Measurements from ENCODE around the gene TMEM86A. TPM values are rescaled to one million over a fixed set of nuclear protein-coding genes. Genes with fewer than 3 reads are reported as not detected.

Gene TMEM86A
- total and polyA plus RNA-seq, 2 of the 4 experiments (the other 2 are of a cell fraction) = 0.31 to 0.36 TPM

- Histone ChIP-seq H4K8ac (ENCODE audit: low read depth in 2 of 2, low read length in 2 of 2) (no peak overlapping the region), H3K27ac (ENCODE audit: insufficient read depth, low read length) (no peak overlapping the region), H3K4me2 (ENCODE audit: low read depth, low read length) (no peak overlapping the region), H2AK5ac (ENCODE audit: low read depth, low read length) (no peak overlapping the region), H2BK5ac (ENCODE audit: low read depth, low read length, poor library complexity, severe bottlenecking) (no peak overlapping the region), H2BK20ac (ENCODE audit: low read depth, low read length) (no peak overlapping the region), H3K14ac (replicated peaks; ENCODE audit: low read depth, low read length) (no peak overlapping the region), H4K20me1 (ENCODE audit: insufficient read depth, low read length) (no peaks in the 10 kb centered on the region), H4K91ac (ENCODE audit: insufficient read depth, low read depth, low read length) (no peak overlapping the region), H3K79me1 (ENCODE audit: low read depth in 1 of 2, low read length in 2 of 2) (no peaks in the 10 kb centered on the region), H3K4me1 (ENCODE audit: control insufficient read depth, insufficient read depth, low read length) (no peaks in the 10 kb centered on the region), H2BK15ac (ENCODE audit: low read depth, low read length) (no peak overlapping the region), H3K9me3 (ENCODE audit: control insufficient read depth, insufficient read depth, low read length) (no peaks in the 10 kb centered on the region), H2AFZ (replicated peaks; ENCODE audit: low read length, poor library complexity) (no peak overlapping the region), H3K27me3 (ENCODE audit: control insufficient read depth, insufficient read depth, low read length) (peaks cover 2% of the 10 kb centered on the region; the same call in 1 of the 2 replicates), H3K4ac (ENCODE audit: low read depth, low read length) (no peak overlapping the region), H2AK9ac (replicated peaks; ENCODE audit: low read depth, low read length, poor library complexity) (no peak overlapping the region), H3K9ac (ENCODE audit: low read depth, low read length) (no peak overlapping the region), H3K18ac (ENCODE audit: low read depth, low read length) (no peak overlapping the region), H4K5ac (ENCODE audit: low read depth, low read length) (no peak overlapping the region), H3K23ac (ENCODE audit: low read depth, low read length) (no peak overlapping the region), H2BK120ac (ENCODE audit: low read depth, low read length) (no peak overlapping the region), H3K56ac (ENCODE audit: extremely low read depth, insufficient read depth, low read length) (no peak overlapping the region), H3K36me3 (ENCODE audit: control insufficient read depth, insufficient read depth, low read length) (no peaks in the 10 kb centered on the region), H3K9me1 (ENCODE audit: insufficient read depth, low read length) (no peaks in the 10 kb centered on the region), H3K4me3 (ENCODE audit: insufficient read depth, low read depth, low read length) (no peak overlapping the region)
- ATAC-seq (ENCODE audit: low read depth) (no peak), DNase-seq (no peak)
- in situ Hi-C loops (cut with MboI; ENCODE audit: low sequenced_read_pairs) = no loop called here
- no peak for TF ChIP-seq MXI1 (IDR thresholded peaks at IDR 0.05; ENCODE audit: borderline replicate concordance, low read depth, low read length)
- TF ChIP-seq RCOR1 (IDR thresholded peaks at IDR 0.05; ENCODE audit: insufficient replicate concordance, low read length) = no peak
- TF ChIP-seq MAZ (IDR thresholded peaks at IDR 0.05; ENCODE audit: borderline replicate concordance, low read depth, low read length) = no peak
- TF ChIP-seq FOS (IDR thresholded peaks at IDR 0.05; ENCODE audit: low read depth, low read length) = no peak
- no peak for TF ChIP-seq RFX5 (IDR thresholded peaks at IDR 0.05; ENCODE audit: low read depth, low read length)
- TF ChIP-seq, protein P1, sequence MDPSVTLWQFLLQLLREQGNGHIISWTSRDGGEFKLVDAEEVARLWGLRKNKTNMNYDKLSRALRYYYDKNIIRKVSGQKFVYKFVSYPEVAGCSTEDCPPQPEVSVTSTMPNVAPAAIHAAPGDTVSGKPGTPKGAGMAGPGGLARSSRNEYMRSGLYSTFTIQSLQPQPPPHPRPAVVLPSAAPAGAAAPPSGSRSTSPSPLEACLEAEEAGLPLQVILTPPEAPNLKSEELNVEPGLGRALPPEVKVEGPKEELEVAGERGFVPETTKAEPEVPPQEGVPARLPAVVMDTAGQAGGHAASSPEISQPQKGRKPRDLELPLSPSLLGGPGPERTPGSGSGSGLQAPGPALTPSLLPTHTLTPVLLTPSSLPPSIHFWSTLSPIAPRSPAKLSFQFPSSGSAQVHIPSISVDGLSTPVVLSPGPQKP (IDR thresholded peaks at IDR 0.05; ENCODE audit: borderline replicate concordance, low read depth, low read length) = no peak
- TF ChIP-seq, protein P2, sequence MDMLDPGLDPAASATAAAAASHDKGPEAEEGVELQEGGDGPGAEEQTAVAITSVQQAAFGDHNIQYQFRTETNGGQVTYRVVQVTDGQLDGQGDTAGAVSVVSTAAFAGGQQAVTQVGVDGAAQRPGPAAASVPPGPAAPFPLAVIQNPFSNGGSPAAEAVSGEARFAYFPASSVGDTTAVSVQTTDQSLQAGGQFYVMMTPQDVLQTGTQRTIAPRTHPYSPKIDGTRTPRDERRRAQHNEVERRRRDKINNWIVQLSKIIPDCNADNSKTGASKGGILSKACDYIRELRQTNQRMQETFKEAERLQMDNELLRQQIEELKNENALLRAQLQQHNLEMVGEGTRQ (IDR thresholded peaks at IDR 0.05; ENCODE audit: low read depth, low read length) = no peak
- TF ChIP-seq SMC3 (IDR thresholded peaks at IDR 0.05; ENCODE audit: low read depth, low read length) = no peak
- TF ChIP-seq, protein P3, sequence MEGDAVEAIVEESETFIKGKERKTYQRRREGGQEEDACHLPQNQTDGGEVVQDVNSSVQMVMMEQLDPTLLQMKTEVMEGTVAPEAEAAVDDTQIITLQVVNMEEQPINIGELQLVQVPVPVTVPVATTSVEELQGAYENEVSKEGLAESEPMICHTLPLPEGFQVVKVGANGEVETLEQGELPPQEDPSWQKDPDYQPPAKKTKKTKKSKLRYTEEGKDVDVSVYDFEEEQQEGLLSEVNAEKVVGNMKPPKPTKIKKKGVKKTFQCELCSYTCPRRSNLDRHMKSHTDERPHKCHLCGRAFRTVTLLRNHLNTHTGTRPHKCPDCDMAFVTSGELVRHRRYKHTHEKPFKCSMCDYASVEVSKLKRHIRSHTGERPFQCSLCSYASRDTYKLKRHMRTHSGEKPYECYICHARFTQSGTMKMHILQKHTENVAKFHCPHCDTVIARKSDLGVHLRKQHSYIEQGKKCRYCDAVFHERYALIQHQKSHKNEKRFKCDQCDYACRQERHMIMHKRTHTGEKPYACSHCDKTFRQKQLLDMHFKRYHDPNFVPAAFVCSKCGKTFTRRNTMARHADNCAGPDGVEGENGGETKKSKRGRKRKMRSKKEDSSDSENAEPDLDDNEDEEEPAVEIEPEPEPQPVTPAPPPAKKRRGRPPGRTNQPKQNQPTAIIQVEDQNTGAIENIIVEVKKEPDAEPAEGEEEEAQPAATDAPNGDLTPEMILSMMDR (conservative IDR thresholded peaks at IDR 0.05; ENCODE audit: low read depth, low read length) = no peak
- TF ChIP-seq NFE2L2 (IDR thresholded peaks at IDR 0.05; ENCODE audit: low read depth, low read length) = no peak
- TF ChIP-seq MAFK (IDR thresholded peaks at IDR 0.05; ENCODE audit: low read depth, low read length) = no peak
- TF ChIP-seq POLR2A (IDR thresholded peaks at IDR 0.05; ENCODE audit: low read depth, low read length) = no peak
- no peak for TF ChIP-seq CEBPB (IDR thresholded peaks at IDR 0.05; ENCODE audit: low read depth, low read length)
- no peak for TF ChIP-seq CHD1 (IDR thresholded peaks at IDR 0.05; ENCODE audit: low read depth, low read length)
- TF ChIP-seq BHLHE40 (IDR thresholded peaks at IDR 0.05; ENCODE audit: low read depth, low read length) = no peak
- no peak for TF ChIP-seq RAD21 (IDR thresholded peaks at IDR 0.05; ENCODE audit: low read length)
- 100% methylated on average over 1 of the region's 4 CpGs; no CpG with 5 or more reads in 1 of the 2 experiments for WGBS, 2 experiments (ENCODE audit: extremely low coverage in 2 of 2, insufficient read length in 1 of 2)
- no TSS peak for BruUV-seq (replicated peaks)
- ChIA-PET CTCF (no interaction called here), POLR2A (ENCODE audit: unreplicated experiment) (no interaction called here)
- intact Hi-C loops (cut with micrococcal nuclease) = no loop called here
- dilution Hi-C loops (cut with HindIII; ENCODE audit: low sequenced_read_pairs, unreplicated experiment) = no loop called here
These were observed 30.4 kb upstream of the TMEM86A start for GRCh38 chr11:18668131-18668530.

Data from IMR-90 (cell line).